Left forelimb (tissue), 1 donor: ENCODE measurements around the gene HOXB3.

Experiments
- DNase-seq: peaks from one replicate; pipeline ENCODE4 v3.0.0-alpha.2; 2018; ENCODE audit warnings: low spot score

The HOXB3 gene

GRCh38 chr17:48556576-48557401, 33.3 kb downstream of the HOXB3 start:
- no peak for DNase-seq

- DNase-seq, result no peak
These were observed 33.8 kb downstream of the HOXB3 start for GRCh38 chr17:48556229-48556575.

DNA sequence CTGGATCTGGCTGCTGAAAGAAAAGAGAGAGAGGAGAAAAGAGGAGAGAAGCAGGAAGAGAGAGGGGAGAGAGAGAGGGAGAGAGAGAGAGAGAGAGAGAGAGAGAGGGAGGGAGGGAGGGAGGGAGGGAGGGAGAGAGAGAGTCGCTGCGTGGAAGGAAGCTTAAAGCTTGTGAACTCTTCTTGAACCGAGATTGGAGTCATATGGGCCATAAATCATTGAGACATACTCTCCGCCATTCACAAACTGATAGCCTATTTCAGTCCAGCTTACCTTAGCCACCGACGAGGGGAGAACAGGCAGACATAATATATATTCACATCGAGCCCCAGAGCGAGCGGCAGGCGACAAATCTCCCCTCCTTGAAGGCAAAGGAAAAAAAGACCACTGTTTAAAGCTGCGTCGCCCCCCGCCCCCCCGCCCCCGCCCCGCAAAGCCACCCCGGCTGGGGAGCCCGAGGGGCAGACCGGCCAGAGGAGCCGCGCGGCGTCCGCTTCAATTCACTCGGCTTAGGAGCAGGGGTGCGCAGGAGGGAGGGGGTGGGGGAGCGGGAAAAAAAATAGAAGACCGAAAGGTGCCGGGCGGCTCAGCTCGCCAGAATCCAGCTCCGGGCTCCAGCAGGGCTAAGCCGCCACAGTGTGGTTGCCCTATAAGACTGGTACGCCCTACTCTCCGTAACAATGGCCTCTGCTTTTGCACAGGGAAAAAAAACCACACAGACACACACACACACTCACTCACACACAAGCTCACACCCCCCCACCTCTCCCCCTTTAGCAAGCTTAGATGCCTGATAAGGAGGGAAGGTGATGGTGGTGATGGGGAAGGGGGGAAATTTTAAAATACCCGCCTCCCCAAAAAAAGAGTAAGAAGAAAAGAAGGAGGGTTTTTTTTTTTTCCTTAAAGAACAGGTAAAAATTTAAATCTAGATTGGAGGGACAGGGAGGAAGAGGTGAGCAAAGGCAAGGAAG, 34.5 kb downstream of the HOXB3 start:
- DNase-seq, result no peak

DNA sequence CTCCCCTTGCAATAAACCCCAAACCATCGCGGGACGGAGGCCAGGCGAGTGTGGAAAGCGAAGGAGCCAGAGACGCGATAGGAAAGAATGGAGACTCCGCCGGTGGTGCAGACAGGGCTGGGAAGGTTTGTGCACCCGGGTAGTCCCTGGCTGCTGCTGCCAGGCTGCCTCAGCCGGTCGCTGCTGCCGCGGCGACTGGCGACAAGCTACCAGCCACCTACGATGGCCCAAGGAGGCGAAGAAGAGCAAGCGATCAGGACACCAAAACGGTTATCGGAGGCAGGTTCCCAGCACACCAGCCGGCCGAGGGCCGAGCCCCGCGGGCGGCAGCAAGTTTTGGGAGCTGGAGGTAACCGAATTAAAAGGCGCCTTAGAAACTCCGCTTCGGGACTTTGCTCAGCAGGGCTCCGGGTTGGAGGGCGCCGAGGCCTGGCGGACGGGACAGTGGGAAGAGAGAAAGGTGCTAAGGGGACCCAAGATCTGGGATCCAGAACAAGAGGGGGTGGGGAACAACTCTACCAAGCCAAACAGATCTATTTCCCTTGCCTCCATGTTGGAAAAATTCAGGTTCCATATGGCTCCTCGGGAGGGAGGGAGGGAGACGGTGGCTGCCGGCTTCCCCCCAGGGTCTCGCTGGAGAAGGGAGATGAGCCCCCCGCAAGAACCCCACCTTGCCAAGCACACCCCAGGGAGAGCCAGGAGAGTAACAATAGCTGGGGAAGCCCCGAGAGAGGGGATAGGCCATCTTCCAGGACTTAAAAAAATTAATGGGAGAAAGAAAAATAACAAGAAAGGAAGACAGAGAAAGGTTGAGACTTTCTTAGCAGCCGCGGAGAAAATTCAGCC, 35.4 kb downstream of the HOXB3 start:
- DNase-seq, result no peak

- no peak for DNase-seq
These were observed 36.2 kb downstream of the HOXB3 start for GRCh38 chr17:48553826-48554225.

- no peak for DNase-seq
These were observed 36.9 kb downstream of the HOXB3 start for GRCh38 chr17:48553190-48553547.

DNA sequence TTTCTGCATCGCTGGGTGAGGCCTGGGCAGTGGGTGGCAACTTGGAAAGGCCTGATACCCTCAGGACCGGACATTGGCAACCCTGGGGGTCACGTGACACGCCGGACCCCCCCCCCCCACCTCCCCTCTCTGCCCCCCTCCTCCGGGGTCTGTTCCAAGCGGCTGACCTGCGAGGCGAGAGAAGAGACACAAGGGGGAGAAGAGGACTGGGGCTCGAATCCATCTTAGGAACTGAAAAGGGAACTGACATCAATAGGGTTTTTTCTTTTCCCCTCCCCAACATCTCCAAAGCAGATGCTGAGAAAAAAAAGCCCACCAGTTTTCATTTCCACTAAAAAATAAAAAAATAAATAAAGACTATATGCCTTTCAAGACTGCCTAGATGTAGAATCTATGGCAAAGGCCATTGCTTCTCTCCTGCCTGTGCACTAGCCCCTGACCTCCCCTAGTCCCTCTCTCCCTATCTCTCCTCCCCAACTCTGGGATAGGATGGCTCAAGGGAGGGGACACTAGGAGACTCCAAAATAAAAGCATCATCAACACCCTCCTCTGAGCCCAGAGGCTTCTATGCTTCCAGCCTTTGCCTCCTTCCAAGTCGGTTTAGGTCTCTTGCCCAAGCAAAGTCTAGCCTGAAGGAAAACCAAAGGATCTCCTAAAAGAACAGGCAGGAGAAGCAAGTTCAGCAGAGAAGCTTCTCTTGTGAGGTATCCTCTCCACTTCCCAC, 37.4 kb downstream of the HOXB3 start:
- no peak for DNase-seq

DNA sequence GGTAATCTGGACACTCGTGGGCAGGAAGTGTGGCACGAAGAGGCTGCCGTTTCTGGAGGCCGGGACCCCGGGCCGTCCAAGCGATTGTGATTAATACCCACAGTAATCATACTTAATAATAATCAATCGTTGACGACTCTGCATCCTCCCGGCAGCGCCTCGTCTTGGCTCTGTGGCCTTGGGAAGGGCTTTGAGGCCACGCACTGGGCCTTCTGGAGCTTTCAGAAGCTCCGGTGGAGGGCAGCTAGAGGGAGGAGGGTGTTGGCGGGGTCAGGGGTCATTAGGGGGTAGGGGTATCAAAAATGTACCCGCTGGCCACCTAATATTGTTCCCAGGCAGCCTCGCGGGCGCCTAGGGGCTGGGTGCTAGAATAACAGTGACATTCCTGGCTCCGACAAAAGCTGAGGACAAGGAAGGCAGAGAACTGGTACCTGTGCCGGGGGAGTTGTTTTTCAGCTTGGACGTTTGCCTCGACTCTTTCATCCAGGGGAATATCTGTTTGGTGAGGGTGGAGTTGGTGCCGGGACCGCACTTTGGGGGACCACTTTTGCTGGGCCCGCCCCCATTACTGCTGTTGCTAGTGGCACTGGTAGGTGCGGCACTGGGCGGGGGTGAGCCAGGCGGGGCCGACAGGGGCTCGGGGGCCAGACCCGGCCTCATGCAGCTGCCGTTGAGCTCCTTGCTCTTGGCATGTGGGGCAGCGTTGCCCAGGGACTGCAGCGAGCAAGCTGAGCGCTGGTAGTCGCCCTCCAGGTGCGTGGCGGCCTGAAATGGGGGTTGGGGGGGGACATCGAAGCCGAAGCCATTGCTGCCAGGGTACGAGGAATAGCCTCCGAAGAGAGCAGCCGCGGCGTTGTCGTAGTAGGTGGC, 38.2 kb downstream of the HOXB3 start:
- no peak for DNase-seq

- no peak for DNase-seq
These were observed 38.9 kb downstream of the HOXB3 start for GRCh38 chr17:48551214-48551555.

DNA sequence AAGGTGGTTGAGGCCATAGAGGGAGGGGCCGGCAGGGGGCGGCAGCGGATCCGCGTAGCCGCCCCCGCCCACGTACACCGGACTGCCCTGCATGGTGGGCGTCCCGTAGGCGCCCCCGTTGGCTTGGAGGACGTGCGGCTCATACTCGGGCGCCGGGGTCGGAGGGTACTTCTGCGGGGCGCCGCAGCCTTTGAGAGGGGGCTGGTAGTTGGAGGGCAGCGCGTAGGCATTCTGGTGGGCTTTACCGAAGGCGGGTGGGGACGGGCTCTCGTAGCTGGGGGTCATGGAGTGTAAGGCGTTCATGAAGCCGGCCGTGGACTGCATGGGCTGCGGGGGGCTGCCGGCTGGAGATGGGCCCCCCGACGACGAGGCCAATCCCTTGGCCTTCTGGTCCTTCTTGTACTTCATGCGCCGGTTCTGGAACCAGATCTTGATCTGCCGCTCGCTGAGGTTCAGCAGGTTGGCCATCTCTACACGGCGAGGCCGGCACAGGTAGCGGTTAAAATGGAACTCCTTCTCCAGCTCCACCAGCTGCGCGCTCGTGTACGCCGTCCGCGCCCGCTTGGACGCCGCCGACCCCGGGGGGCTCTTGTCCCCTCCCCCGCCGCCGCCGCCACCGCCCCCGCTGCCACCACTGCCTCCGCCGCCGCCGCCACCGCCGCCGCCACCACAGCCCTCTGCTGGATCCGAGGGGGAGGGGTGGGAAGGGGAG, 39.4 kb downstream of the HOXB3 start:
- DNase-seq, result no peak

DNA sequence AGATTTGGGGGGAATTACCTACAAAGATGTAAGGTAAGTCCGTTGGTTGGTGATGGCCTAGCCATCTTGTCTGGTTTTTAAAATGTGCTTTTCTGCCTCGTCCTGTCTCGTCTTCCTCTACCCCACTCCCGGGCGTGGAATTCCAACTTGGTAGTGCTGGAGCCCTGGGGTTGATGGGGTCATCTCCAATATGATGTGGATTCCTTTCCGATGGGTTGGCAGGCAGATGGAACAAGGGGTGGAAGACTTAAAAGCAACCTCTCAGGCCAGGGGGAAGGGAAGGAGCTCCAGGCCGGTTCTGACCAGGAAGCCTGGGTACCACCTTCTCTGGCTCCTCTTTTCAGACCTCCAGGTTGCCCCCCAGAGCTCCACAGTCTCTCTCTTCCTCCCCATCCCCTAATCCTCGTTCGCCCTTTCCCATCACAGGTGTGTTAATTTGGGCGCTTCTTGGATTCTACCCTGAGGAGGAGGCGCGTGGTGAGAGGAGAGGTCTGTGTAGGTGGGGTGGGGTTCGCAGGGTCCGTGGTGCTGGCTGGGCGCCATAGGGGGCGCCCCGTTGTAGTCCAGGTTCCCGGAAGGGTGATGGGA, 40.0 kb downstream of the HOXB3 start:
- no peak for DNase-seq

DNA sequence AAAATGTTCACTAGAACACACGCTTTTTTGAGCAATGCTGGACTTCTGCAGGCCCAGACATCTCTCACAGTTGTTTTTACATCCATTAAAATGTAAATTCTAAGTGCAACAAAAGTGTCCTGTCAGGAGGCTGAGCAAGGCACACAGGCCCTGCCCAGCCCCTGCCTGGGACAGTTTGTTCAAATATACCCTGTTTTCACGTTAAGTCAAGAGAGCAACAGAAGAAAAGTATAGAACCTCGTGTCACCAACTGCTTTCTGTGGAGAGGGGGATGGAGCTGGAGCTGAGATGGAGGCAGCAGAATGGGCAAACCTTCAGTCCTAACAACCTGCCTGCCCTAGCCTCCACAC, 40.8 kb downstream of the HOXB3 start:
- DNase-seq, result no peak

DNA sequence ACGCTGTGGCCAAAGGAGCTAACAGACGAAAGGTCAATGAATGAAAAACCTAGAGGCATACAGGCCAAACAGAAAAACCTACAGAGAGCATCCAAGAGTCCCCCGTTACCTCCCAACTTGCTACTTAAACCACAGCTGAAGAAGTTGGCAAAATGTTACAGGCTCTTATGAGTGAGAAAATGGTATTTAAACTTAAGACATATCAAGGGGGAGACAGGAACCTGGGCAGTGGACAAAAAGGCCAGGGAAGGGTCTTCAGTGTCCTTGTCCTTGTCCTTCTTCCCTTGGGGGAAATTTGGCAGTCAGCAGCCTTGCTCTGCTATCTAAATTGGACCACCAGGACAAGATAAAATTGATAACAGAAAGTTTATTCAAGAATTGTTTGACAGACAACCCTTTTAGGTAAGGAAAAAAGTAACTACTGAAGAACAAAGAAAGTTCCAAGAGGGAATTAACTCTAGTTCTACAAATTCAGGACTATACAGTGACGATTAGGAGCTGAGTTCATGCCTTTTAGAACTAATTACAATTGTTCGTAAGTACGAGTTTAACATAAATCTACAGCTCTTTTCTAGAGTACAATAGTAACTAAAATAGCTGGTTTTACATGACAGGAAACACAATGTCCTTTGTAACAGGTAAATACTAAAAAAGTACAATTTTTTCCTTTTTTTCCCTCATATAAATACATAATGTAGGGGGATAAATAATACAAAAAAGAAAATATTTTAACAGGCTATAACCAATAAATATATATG, 41.3 kb downstream of the HOXB3 start:
- no peak for DNase-seq

- no peak for DNase-seq
These were observed 42.1 kb downstream of the HOXB3 start for GRCh38 chr17:48547808-48548522.

- DNase-seq, result no peak
These were observed 42.9 kb downstream of the HOXB3 start for GRCh38 chr17:48546924-48547807.

DNA sequence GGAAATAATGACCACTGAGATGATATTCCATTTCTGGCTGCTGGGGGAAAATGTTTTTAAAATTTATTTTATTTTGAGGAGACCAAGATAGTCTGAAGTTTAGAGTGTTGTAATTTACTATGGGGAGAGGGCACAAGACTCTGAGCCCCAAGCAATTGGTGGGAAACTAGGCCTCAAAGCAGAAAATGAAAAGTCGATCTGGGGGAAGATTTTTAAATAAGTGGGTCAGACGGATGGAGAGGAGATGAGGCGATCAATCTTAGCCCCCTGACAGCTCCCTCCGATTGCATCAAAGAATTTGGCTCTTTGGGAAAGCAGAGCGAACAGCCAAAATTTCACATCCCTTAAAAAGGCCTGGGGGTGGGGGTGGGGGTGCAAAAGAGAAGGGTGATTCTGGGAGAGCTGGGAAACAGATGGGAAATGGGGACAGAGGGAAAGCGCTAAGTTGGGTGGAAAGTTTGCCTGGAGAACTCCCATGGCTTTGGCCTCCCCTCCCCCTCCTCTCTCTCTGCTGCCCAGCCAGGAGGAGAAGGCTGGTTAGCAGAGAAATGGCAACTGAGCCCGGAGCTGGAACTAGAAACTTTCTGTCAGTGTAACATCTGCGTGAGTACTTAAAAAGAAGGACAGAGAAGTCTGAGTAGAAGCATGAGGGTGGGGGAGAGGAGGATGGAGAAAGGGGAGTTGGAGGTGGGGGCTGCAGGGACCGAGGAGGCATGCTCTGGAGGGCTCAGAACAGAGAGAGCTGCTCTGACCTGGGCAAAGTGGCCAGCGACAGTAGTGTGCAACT, 43.7 kb downstream of the HOXB3 start:
- DNase-seq, result no peak

DNA sequence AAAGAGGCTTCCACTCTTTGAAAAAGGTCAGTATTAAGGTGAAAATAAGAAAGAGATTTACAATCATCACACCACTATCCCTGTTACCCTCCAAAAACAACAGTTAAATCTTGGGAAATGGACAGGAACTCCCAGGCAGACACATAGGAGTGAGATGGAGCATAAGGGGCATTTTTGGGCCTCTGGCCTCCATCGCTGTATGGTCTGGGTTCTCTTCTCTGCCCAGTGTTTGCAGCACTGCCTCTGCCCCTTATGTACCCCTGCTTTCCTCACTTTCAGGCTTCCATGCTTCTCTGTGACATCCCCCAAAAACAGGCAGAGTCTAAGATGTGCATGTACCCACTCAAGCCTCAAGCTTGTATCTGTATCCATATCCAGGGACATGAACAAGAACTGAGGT, 44.5 kb downstream of the HOXB3 start:
- DNase-seq, result no peak
